Activated CD8-positive, alpha-beta memory T cell treated with anti-CD3 and anti-CD28 coated beads for 36 hours (primary cell): ENCODE data around the gene RPL28. TPM values are rescaled to one million over a fixed set of nuclear protein-coding genes. Genes with fewer than 3 reads are reported as not detected.
"Not testable (repeated sequence)": the region's sequence is repeated elsewhere in the genome, so short reads cannot be mapped to it uniquely, and the experiment has no call there.

Source experiments
- CTCF ChIA-PET: fragments of 350-600 bp; sonication (Branson Sonifier 250); formaldehyde crosslinking; loops from one replicate; lab custom pipeline; 2021; ENCODE audit warnings: antibody characterized with exemption; lab: Charles Lee
- POLR2A ChIA-PET: fragments of 350-600 bp; sonication (Branson Sonifier 250); formaldehyde crosslinking; loops from one replicate; lab custom pipeline; 2021; ENCODE audit warnings: antibody characterized with exemption; lab: Charles Lee
- total RNA-seq, 2 experiments: library from RNA; stranded (reverse); gene quantifications; one replicate each; pipeline ENCODE4 v1.2.3, GENCODE V29; 2021

RPL28 gene
- total RNA-seq, 2 experiments from 2014 or later = 2,223 to 2,277 TPM

DNA sequence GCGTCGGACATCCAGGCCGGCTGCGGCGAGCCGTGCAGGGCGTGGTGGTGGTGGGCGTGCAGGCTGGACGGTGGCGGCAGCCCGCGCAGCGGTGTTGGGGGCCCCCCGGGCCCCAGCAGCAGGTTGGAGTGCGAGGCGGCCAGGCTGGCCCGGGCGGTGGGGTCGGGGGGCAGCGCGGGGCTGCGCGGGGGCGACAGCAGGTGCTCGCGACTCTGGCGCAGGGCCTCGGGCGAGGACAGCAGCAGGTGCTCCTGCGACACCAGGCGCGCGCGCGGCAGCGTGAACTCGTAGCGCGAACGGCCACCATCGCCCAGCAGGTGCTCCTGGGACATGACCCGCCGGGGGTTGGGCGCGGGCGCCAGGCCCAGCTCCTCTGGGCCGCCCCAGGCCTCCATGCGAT, 47.6 kb downstream of the RPL28 start:
- POLR2A ChIA-PET = no interaction called here
- CTCF ChIA-PET = no interaction called here

GRCh38 chr19:55434356-55434919, 48.7 kb downstream of the RPL28 start:
- ChIA-PET POLR2A (no interaction called here), CTCF (no interaction called here)

- ChIA-PET POLR2A (no interaction called here), CTCF (interaction anchor here (0.7 kb wide), 1 partner anchor 266 kb away, joined by 3 read pairs; no protein-coding TSS in a partner anchor)
These were observed 49.3 kb downstream of the RPL28 start for GRCh38 chr19:55435020-55435419.

GRCh38 chr19:55436847-55437246, 51.1 kb downstream of the RPL28 start:
- CTCF ChIA-PET = interaction anchor here (1.0 to 1.7 kb wide), 3 partner anchors 31 to 68 kb away, joined by 3 to 6 read pairs (median 5); no protein-coding TSS in a partner anchor
- POLR2A ChIA-PET = no interaction called here

DNA sequence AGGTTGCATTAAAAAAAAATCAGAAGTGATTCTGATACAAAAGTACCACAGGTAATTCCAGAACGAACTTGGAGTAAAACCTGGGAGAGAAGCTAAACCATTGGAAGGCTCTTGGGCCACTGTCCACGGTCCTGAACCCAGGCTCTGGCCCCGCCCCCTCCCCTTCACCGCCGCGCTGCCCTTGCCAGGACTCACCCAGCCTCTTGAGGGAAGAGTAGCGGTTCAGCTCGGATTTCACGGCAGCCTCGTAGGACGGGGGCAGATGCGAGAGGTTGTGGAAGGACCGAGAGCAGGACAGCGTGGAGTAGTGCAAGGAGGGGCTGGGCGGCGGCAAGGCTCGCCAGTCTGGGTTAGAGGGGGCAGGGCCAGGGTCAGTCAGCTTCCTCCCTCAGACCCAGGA, 51.7 kb downstream of the RPL28 start:
- ChIA-PET POLR2A (no interaction called here), CTCF (interaction anchor here (1.0 to 1.7 kb wide), 3 partner anchors 30 to 68 kb away, joined by 3 to 6 read pairs (median 5); no protein-coding TSS in a partner anchor)

DNA sequence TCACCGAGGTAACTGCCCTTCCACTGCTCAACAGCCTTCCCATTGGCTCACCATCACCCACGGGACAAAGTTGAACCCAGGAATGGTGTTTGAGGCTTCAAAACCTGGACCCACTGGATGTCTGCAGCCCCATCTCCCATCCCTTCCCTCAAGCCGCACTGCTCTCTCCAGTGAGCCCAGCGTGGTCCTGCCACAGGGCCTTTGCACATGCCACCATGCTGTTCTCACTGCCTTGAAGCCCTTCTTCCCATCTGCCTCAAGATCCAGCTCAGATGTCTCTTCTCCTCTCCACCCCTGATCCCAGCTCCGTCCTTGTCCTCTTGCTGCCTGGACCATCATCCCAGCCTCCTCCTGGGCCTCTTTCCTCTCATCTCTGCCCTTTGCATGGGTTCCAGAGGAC, 53.3 kb downstream of the RPL28 start:
- CTCF ChIA-PET = no interaction called here
- POLR2A ChIA-PET = no interaction called here

- ChIA-PET POLR2A (no interaction called here), CTCF (interaction anchor here (1.6 kb wide), 1 partner anchor 13 kb away, joined by 3 read pairs; no protein-coding TSS in a partner anchor)
These were observed 54.8 kb downstream of the RPL28 start for GRCh38 chr19:55440411-55441105.

DNA sequence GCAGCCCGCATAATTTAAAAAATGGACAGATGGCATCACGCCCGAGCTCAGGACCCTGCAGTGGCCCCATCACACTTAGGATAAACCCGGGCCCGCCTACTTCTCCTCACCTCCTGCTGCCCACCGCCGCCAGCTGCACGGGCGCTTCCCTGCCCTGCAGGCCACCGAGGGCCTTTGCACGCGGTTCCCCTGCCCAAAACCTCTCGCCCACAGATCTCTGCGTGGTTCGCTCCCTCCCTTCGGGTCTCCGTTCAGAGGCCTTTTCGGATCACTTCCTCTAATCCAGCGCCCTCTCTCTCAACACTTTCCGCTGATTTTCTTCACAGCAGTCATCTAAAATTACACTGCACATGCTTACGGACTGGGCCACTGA, 55.6 kb downstream of the RPL28 start:
- ChIA-PET CTCF (interaction anchor here (1.6 kb wide), 1 partner anchor 12 kb away, joined by 3 read pairs; no protein-coding TSS in a partner anchor), POLR2A (no interaction called here)

DNA sequence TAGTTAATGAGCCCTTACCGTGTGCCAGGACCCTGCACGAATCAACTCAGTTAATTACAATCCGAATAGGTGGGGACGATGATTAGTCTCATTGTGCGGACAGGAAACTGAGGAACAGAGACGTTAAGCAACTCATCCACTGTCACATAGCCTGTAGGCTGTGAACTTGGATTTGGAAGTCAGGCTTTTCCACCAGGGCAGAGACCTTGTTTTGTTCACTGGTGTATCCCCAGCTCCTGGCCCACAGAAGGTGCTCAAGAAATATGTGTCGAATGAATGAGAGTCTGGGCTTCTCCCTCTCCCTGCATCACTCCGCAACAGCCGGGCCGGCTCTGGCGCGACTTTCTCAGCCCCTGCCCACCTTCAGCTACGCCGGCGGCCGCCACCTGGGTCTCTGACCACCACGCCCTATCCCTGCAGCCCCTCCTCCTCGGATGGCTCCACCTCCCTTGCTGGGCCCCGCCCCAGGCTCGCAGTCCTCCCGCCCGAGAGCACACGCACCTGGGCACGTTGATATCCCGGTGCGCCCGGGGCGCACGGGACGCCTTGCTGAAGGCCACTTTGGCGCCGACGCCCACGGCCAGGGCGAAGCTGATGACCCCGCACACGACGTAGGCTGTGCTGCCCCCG, 56.1 kb downstream of the RPL28 start:
- ChIA-PET CTCF (interaction anchor here (1.6 kb wide), 1 partner anchor 12 kb away, joined by 3 read pairs; no protein-coding TSS in a partner anchor), POLR2A (no interaction called here)

DNA sequence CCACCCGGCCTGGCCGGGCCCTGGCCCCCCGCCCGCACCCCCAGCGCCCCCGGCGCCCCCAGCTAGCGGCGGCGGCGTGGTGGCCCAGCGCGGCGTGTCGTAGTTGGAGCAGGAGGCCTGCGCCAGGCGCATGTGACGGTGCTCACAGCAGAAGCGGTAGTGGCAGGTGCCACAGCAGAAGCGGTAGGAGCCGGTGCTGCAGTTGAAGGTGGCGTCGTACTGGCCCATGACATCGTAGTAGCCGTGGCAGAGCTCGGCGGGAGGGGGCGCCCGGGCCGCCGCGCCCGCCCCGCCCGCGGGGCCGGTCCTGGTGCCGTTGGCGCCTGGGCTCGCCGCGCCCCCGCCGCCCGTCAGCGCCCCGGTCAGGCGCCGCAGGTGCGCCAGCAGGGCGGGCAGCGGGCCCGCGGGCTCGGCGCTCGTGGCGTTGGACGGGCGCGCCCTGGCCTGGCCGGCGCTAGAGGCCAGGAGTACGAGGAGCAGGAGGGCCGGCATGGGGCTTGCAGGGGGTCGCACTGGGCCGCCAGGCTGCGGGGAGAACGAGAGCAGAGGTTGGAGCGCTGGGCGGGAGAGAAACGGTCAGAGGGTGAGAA, 56.7 kb downstream of the RPL28 start:
- CTCF ChIA-PET = no interaction called here
- POLR2A ChIA-PET = no interaction called here

GRCh38 chr19:55443045-55443823, 57.5 kb downstream of the RPL28 start, which contains the start of gene SHISA7:
SHISA7 (minus strand) TSS chr19:55443300; CDS start chr19:55442863, 437 bp downstream.
- ChIA-PET CTCF (interaction anchor here (0.6 to 1.1 kb wide), 2 partner anchors 26 to 612 kb away, joined by 3 to 6 read pairs; no protein-coding TSS in a partner anchor), POLR2A (no interaction called here)

DNA sequence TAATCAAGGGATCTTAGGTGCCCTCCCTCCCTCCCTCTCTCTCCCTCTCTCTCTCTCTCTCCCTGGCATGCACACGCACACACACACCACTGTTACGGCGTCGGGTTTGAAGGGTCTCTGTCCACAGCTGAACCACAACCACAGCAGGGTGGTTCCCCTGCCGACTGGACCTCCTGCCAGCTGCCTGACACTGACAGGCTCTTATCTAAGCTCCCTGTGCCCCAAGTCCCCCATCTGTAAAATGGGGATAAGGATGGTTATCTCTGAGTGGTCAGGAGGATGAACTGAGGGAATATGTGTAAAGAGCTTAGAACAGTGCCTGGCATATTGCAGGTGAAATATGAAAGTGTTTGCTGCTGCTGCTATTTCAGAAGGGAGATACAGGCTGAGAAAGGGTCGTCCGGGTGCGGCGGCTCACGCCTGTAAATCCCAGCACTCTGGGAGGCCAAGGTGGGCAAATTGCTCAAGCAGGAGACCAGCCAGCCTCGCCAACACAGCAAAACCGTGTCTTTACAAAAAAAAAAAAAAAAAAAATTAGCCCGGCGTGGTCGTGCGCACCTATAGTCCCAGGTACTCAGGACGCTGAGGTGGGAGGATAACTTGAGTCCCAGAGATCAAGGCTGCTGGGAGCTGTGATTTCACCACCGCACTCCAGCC, 58.2 kb downstream of the RPL28 start:
- CTCF ChIA-PET = interaction anchor here (0.6 to 1.1 kb wide), 2 partner anchors 26 to 611 kb away, joined by 3 to 6 read pairs; no protein-coding TSS in a partner anchor
- POLR2A ChIA-PET = no interaction called here

GRCh38 chr19:55444646-55445045, 58.9 kb downstream of the RPL28 start:
- ChIA-PET POLR2A (no interaction called here), CTCF (no interaction called here)

GRCh38 chr19:55446060-55446459, 60.3 kb downstream of the RPL28 start:
- POLR2A ChIA-PET = no interaction called here
- CTCF ChIA-PET = interaction anchor here (0.6 to 1.6 kb wide), 2 partner anchors 58 to 102 kb away, joined by 3 read pairs; no protein-coding TSS in a partner anchor

DNA sequence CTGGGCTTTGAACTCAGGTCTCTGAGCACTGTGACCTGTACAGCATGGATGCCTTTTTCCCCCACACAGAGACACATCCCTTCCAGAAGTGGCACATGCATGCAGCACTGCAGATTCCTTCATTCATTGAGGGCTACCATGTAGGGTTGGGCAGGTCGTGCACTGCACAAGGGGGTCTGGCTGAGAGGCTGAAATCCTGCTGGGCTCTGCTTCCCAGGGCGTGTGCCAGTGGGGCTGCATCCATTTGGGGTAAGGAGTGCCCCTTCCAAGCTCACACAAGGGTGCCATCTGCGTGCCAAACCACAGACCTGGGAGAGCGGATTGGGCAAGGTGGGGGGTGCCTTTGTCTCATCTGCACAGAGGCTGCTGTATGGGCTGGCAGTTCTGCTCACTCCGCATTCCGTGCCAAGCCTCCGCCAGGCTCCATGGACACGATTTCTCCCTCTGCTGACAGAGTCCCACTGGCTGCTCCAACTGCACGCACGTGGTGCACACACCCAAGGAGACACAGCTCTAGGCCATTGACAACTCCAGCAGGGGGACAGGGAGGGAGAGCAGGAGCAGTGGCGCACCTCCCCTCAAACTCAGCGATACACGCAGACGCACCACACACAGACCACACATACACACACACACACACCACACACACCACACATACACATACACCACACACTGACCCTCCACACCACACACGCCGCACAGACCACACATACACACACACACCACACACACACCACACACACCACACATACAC, 61.9 kb downstream of the RPL28 start:
- ChIA-PET POLR2A (interaction anchor here (0.7 kb wide), 1 partner anchor 32 kb away, joined by 9 read pairs; no protein-coding TSS in a partner anchor), CTCF (interaction anchor here (0.7 to 1.6 kb wide), 5 partner anchors 12 to 307 kb away, joined by 3 to 5 read pairs (median 3); no protein-coding TSS in a partner anchor)

GRCh38 chr19:55448175-55448490, 62.4 kb downstream of the RPL28 start:
- CTCF ChIA-PET = interaction anchor here (1.0 kb wide), 1 partner anchor 11 kb away, joined by 3 read pairs; no protein-coding TSS in a partner anchor
- POLR2A ChIA-PET = not testable (repeated sequence)

DNA sequence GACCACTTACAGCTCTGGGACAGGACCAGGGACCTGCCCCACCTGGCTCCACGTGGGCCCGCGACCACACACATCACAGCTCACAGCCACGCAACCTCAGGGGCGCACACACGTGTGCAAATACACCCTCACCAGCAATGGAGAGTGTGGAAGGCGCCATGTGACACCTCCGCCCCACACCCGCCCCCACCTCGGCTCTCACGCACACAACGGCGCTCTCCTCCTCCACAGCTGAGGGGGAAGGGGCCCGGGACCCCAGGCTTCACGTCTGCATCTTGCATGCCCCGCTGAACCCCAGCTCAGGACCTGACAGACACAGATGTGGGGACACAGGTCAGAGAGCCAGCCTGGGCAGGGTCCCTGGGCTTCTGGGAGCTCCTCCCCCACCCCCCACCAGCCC, 63.7 kb downstream of the RPL28 start:
- POLR2A ChIA-PET = interaction anchor here (0.5 to 0.6 kb wide), 2 partner anchors 239 to 730 kb away, joined by 4 to 6 read pairs; no protein-coding TSS in a partner anchor
- CTCF ChIA-PET = interaction anchor here (1.4 kb wide), 1 partner anchor 19 kb away, joined by 6 read pairs; no protein-coding TSS in a partner anchor
